GM10847 (cell line): Measurements from ENCODE around the gene SPATS2.

Experiments used
- POLR2A ChIP-seq: IDR thresholded peaks from 2 replicates; pipeline ENCODE4 v1.6.1; 2011; ENCODE audit not compliant: insufficient read length; ENCODE audit errors: extremely low read depth

The SPATS2 gene

DNA sequence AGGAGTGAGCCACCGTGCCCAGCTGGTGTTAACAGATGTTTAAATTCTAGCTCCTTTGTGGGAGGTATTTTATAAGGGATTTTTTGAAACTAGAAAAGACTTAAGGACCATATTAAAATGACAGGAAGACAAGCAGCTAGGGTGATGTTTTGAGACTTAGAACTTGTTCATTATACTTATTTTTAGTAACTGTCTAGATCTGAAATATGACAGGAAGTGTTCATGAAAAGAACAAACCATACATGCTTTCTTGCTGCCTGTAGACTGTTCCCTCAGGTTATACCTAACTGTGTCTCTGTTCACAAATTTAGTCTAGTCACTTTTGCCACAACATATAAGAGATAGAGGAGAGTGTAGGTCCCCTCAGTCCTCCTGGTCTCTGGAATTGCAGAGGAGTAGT, 134.6 kb downstream of the SPATS2 start:
- no peak for TF ChIP-seq POLR2A

DNA sequence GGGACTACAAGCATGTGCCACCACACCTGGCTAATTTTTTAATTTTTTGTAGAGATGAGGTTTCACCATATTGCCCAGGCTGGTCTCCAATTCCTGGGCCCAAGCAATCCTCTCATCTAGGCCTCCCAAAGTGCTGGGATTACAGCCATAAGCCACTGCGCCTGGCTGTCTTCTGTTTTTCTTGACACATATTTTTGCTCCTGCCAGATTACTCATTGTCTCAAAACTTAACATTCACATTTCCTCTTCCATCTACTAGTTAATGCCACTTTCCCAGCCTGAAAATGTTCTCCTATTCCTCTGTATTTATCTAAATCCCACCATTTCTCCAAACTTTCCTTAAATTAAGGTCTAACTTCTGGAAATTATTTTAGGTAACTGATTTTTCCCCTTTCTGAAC, 135.3 kb downstream of the SPATS2 start:
- no peak for TF ChIP-seq POLR2A

DNA sequence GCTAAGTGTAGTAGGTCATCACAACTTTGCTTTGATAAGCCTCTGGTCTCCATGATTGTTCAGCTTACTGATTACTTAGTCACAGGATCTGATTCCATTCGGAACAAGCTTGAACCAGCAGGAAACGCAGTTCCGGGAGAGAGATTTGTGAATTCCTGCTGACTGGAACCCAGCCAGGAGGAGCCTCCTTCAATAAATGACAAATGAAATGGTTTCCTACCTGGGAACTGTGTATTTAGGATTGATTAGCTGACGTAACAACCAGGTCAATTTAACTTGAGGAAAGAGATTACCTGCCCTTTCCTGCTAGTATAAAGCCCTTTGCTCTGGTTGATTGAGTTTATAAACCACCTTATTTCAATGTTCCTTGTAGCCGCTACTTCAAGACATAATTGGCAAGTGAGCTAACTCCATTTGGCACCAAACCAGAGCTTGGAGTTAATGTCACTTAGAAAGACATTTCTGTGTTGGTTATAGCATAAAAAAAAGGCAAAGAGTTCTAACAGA, 136.5 kb downstream of the SPATS2 start:
- no peak for TF ChIP-seq POLR2A

DNA sequence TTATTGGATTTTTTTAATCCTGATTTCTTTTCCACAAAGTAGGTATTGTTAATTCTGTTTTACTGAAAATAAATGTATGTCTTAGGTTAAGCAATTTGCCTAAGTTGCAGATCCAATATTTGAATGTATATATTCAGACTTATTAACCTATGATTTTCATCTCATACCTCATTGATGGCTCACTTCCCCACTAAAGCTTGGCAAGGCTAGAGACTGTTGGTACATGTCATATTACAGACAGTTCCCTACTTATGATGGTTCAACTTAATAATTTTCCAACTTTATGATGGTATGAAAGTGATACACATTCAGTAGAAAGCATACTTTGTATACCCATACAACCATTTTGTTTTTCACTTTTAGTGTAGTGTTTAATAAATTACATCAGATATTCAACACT, 138.4 kb downstream of the SPATS2 start:
- TF ChIP-seq POLR2A: no peak

- TF ChIP-seq POLR2A: no peak
These were observed 139.9 kb downstream of the SPATS2 start for GRCh38 chr12:49507139-49507538.

GRCh38 chr12:49511410-49511809, 144.1 kb downstream of the SPATS2 start:
- TF ChIP-seq POLR2A: no peak

DNA sequence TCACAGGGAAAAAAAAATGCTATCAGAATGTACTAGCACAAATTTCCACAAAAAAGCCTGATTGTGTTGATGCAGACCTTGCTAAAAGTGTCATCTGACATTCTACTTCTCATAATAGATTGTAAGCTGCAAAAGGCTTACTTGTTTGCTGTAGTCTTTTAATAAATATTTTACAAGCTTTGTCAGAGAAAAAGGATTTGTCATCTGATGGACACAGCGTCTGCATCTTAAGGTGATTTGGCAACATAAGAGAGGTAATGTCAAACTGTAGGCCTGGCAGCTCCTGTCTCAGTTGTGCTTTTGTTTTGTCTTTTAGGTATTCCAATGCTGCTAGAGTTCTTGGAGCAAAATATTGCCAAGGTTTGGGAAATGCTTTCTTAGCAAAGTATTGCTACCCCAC, 145.3 kb downstream of the SPATS2 start:
- no peak for TF ChIP-seq POLR2A

DNA sequence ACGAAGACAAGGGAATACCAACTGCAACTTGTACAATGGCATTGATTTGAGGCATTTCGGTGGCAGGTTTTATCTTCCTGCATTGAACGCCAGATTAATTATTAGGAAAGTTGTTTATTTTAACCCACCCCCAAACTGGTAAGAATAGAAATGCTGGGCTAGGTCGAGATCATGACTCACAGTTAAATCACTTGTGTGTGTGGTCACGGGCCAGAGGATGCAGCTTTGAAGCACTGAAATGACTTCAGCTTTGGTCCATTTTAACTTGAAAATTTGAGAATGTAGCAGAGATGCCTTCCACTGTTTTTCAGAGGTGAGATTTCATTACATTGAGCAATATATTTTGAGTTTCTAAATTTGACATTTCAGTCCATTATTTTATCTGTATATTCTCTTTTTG, 148.0 kb downstream of the SPATS2 start:
- TF ChIP-seq POLR2A: no peak

DNA sequence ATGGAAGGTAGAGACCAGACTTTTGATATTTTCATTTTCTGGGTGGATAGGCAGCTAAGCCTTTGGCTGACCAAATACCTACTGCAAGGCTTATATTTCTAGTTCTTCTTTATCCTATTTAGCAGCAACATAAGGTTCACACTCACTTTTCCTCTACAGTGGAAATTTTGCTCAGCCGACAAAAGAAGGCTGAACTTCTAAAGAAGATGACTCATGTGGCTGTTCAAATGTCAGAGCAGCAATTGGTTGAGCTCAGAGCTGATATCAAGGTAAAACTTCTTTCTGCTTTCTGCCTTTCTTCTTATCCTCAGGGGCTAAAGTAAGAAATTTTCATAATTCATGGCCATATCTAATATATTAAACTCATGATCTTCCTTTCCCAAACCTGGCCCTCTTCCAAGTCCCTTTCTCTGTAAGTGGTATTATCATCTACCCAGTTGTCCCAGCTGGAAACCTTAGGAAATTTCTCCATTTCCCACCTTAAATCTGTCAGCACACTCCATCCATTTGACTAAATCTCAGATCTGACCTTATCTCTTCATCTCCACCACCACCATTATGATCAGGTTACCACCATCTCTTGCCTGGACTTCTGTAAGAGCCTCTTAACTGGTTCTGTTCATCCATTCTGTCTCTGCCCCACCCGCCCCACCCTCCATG, 151.8 kb downstream of the SPATS2 start:
- TF ChIP-seq POLR2A: no peak

- no peak for TF ChIP-seq POLR2A
These were observed 152.3 kb downstream of the SPATS2 start for GRCh38 chr12:49519574-49519936.

DNA sequence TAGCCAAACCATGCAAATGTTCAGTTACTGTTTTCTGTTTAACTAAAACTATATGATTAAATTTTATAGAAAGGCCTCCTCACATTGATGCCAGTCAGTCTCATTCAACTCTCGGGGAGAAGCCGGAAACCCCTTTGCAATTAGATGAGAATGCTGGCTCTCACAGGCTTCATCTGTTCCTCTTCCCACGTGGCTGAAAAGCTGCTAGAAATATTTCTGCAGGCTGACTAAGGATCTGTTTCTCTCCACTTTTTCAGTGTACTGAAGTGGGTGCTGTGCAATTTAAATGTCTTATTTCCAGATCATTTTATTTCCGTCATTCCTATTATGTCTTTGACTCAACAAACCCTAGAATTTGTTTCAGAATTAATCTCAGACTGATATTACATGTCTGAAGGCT, 154.1 kb downstream of the SPATS2 start:
- TF ChIP-seq POLR2A: no peak

DNA sequence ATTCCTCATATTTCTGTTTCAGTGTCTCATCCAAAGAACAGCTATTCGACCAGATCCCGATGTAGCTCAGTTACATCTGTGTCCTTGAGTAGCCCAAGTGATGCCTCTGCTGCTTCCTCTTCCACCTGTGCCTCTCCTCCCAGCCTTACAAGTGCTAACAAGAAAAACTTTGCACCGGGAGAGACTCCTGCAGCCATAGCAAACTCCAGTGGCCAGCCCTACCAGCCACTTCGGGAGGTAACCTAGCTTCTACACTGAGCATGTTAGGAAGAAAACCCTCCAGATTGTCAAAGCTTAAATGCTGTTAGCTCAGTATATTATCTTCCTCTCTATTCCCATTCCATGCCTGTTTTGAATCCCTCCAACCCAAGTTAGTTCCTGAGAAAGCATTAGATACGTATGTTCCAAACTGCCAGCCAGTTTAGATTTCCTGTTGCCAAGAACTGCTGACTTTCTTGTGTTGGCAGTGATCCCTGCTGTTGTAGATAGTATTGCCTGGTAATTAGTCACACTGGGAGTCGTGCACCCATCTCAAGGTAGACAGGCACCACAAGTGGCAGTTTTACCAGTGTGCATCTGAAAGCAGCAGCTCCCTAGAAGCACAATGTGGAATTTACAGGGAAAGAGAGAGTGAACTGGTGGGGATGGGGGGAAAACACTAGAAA, 157.5 kb downstream of the SPATS2 start:
- TF ChIP-seq POLR2A: no peak

GRCh38 chr12:49525942-49526341, 158.7 kb downstream of the SPATS2 start:
- TF ChIP-seq POLR2A: no peak

GRCh38 chr12:49527361-49528130, 160.3 kb downstream of the SPATS2 start:
- TF ChIP-seq POLR2A: no peak

GRCh38 chr12:49529414-49529813, 162.2 kb downstream of the SPATS2 start:
- no peak for TF ChIP-seq POLR2A

DNA sequence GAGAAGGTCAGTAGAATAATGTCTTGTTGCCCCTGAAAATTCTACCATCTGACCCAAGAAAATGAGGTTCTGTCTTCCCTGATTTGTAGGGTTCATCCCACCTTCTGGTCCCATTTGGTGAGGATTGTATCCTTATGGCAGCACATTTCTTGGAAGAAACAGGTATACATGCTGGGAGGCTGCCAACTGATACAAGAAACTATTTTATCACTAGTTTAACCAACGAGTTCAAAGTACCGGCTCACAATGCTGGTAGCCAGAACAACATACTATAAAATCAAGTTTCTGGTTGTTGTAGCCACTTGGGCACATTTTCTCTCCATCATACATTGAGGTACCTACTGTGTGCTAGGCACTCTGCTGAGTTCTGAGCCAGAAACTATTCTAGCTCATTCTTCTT, 164.5 kb downstream of the SPATS2 start:
- TF ChIP-seq POLR2A: no peak

DNA sequence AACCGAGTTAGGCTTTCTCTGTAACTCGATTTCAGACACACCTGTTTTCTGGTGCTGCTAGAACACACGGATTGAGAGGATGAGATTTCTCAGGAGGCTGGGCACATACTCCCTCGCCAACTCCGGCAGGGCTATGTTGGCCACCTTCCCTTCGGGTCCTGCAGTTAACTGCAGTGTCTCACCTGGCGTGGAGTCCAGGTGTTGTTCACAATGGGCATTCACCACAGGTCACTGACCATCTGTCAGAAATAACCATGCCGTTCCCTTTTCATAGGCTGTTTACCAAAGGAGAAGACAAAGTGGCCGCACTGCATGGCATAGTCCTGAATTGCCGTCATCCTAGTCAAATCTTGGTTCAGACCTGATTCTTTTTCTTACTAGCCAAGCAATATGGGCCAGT, 166.1 kb downstream of the SPATS2 start:
- no peak for TF ChIP-seq POLR2A

- TF ChIP-seq POLR2A: no peak
These were observed 167.5 kb downstream of the SPATS2 start for GRCh38 chr12:49534731-49535278.
